Purkinje cell (primary cell): ENCODE results near the gene SULT1E1. TPM values are rescaled to one million over a fixed set of nuclear protein-coding genes. Genes with fewer than 3 reads are reported as not detected.

Source experiments
- polyA plus RNA-seq: library from polyadenylated mRNA; unstranded; fragments of >200 nt; fragmentation: Nextera tagmentation; gene quantifications from 2 replicates; pipeline ENCODE4 v1.2.1, GENCODE V29; 2014

The SULT1E1 gene, protein sequence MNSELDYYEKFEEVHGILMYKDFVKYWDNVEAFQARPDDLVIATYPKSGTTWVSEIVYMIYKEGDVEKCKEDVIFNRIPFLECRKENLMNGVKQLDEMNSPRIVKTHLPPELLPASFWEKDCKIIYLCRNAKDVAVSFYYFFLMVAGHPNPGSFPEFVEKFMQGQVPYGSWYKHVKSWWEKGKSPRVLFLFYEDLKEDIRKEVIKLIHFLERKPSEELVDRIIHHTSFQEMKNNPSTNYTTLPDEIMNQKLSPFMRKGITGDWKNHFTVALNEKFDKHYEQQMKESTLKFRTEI
- not detected in 2 replicates for polyA plus RNA-seq

DNA sequence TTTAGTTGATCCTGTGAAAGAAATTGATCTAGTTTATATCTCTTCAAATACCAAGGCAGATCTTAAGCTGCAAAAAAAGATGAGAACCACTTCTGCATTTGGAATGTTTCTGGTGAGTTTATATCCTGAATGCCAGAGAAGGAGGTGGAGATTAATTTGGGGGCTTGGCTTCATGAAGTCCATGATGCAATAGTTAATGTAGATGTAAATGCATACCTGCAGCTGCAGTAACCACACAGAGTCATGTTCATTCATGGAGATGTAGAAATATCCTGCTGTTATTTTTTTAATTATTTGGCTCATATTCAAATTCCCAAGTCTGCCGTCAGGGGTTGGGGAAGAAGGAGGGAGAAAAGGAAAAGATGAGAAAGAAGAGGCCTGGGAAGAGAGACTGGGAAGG lies at the start of gene SULT1E1:
TSS of gene SULT1E1 (minus strand) at position 94 of the 400 bp plus-strand sequence. CDS start 2,501 bp downstream, outside the sequence.

Other genes starting within 250 kb of the SULT1E1 start
- gene UGT2A2, start 220.5 kb downstream of the SULT1E1 start, polyA plus RNA-seq, result not detected in 2 replicates
- gene UGT2A1, start 206.9 kb downstream of the SULT1E1 start, polyA plus RNA-seq, result not detected in 2 replicates
- gene SULT1B1, start 99.5 kb downstream of the SULT1E1 start, polyA plus RNA-seq, result 0.03 and 0.17 TPM in 2 replicates
- not detected in 2 replicates for gene CSN1S1, start 70.9 kb upstream of the SULT1E1 start, polyA plus RNA-seq
- not detected in 2 replicates for gene CSN2, start 105.6 kb upstream of the SULT1E1 start, polyA plus RNA-seq
- not detected in 2 replicates for gene STATH, start 135.8 kb upstream of the SULT1E1 start, polyA plus RNA-seq
- not detected in 2 replicates for gene HTN3, start 168.3 kb upstream of the SULT1E1 start, polyA plus RNA-seq
- not detected in 2 replicates for gene HTN1, start 190.3 kb upstream of the SULT1E1 start, polyA plus RNA-seq